HG03280 (cell line): ENCODE results near the gene DOCK11.
"Not testable (repeated sequence)": the region's sequence is repeated elsewhere in the genome, so short reads cannot be mapped to it uniquely, and the experiment has no call there.

Source experiments
- ATAC-seq: cut with Tn5 transposase; IDR thresholded peaks from one replicate; pipeline ENCODE4 v1.9.1; 2021; ENCODE audit warnings: mild to moderate bottlenecking, moderate library complexity; ENCODE audit not compliant: unreplicated experiment

DOCK11 gene

GRCh38 chrX:118495061-118495921 lies at the start of gene DOCK11:
DOCK11 (plus strand) TSS chrX:118495815; CDS start chrX:118495972, 157 bp downstream.
- ATAC-seq: peak; percentile 68

GRCh38 chrX:118448273-118448783 lies 47.3 kb upstream of the DOCK11 start:
- ATAC-seq: no peak

- no peak for ATAC-seq
These were observed 40.6 kb upstream of the DOCK11 start for GRCh38 chrX:118455013-118455412.

- ATAC-seq: no peak
These were observed 36.1 kb upstream of the DOCK11 start for GRCh38 chrX:118459494-118459893.

- ATAC-seq: no peak
These were observed 31.1 kb upstream of the DOCK11 start for GRCh38 chrX:118464501-118464900.

GRCh38 chrX:118468122-118468521 lies 27.5 kb upstream of the DOCK11 start:
- ATAC-seq: no peak

- not testable (repeated sequence) for ATAC-seq
These were observed 24.8 kb upstream of the DOCK11 start for GRCh38 chrX:118470721-118471347.

GRCh38 chrX:118474586-118474985 lies 21.0 kb upstream of the DOCK11 start:
- no peak for ATAC-seq

- ATAC-seq: no peak
These were observed 19.7 kb upstream of the DOCK11 start for GRCh38 chrX:118475903-118476302.

GRCh38 chrX:118480172-118480571 lies 15.4 kb upstream of the DOCK11 start:
- ATAC-seq: no peak

- not testable (repeated sequence) for ATAC-seq
These were observed 13.2 kb upstream of the DOCK11 start for GRCh38 chrX:118482384-118482783.

- ATAC-seq: no peak
These were observed 11.3 kb upstream of the DOCK11 start for GRCh38 chrX:118484216-118484903.

GRCh38 chrX:118486693-118487092 lies 8.9 kb upstream of the DOCK11 start:
- ATAC-seq: not testable (repeated sequence)

GRCh38 chrX:118493016-118493415 lies 2.6 kb upstream of the DOCK11 start:
- no peak for ATAC-seq

- ATAC-seq: no peak
These were observed 1.8 kb upstream of the DOCK11 start for GRCh38 chrX:118493653-118494297.

- peak; percentile 57 for ATAC-seq
These were observed 545 bp downstream of the DOCK11 start for GRCh38 chrX:118495958-118496762.

GRCh38 chrX:118496763-118497079 lies 1.1 kb downstream of the DOCK11 start:
- ATAC-seq: no peak

- no peak for ATAC-seq
These were observed 1.7 kb downstream of the DOCK11 start for GRCh38 chrX:118497180-118497818.

GRCh38 chrX:118498351-118498750 lies 2.7 kb downstream of the DOCK11 start:
- no peak for ATAC-seq

GRCh38 chrX:118498755-118499154 lies 3.1 kb downstream of the DOCK11 start:
- ATAC-seq: no peak
